GM19372 (cell line): Measurements from ENCODE around the gene KCNIP4.

ENCODE experiments used
- ATAC-seq: cut with Tn5 transposase; IDR thresholded peaks from one replicate; pipeline ENCODE4 v1.9.1; 2021; ENCODE audit warnings: mild to moderate bottlenecking, low read depth, moderate library complexity; ENCODE audit not compliant: unreplicated experiment

KCNIP4 gene

DNA sequence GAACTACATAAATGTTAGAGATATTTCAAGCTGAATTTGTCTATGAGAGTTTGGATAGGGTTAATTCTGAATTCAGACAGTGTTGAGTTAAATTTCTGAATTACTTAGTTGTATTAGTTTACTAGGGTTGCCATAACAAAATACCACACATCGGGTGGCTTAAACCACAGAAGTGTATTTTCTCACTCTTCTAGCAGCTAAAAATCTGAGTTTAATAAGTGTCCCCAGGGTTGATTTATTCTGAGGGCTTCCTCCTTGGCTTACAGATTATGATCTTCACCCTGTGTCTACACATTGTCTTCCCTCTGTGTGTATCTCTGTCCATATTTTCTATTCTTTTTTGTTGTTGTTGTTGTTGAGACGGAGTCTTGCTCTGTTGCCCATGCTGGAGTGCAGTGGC, 929.8 kb downstream of the KCNIP4 start:
- no peak for ATAC-seq

DNA sequence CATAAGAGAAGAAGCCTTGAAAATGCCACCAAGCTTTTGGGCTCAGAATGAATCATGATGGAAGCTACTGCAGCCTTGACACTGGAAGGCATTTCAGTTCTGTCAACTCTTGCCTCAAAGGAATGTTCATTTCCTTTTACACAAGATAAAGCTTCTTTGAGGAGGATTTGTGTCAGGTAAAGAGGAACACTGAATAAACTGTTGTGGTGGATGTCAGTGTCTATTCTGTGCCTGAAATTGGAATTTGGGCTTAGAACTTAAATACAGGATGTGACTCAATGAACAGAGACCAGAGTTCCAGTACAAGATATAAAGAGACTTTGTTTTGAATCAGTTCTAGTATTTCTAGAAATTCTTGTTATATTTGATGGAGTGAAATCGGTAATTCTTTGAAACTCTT, 935.1 kb downstream of the KCNIP4 start:
- ATAC-seq: no peak

- ATAC-seq: no peak
These were observed 935.7 kb downstream of the KCNIP4 start for GRCh38 chr4:21012851-21013331.

DNA sequence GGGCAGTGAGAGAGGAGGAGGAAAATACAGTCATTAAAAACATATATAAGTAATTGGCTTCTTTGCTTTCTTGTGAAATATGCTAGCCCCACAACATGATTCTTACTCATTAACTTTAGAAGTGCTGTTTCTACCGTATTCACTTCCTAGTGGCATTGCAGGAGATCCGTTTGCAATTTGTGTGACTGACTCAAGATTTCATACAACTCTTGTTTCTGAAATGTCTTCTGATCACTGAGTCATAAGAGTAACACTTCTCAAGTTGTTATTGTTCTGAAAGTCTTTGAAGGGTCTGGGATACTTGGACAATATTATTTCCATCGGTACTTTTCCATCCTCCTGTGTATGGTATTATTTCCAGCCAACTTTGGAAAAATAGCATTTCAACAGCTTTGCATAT, 937.5 kb downstream of the KCNIP4 start:
- ATAC-seq: no peak

- no peak for ATAC-seq
These were observed 938.6 kb downstream of the KCNIP4 start for GRCh38 chr4:21009956-21010355.

GRCh38 chr4:21005647-21006046, 942.9 kb downstream of the KCNIP4 start:
- no peak for ATAC-seq

DNA sequence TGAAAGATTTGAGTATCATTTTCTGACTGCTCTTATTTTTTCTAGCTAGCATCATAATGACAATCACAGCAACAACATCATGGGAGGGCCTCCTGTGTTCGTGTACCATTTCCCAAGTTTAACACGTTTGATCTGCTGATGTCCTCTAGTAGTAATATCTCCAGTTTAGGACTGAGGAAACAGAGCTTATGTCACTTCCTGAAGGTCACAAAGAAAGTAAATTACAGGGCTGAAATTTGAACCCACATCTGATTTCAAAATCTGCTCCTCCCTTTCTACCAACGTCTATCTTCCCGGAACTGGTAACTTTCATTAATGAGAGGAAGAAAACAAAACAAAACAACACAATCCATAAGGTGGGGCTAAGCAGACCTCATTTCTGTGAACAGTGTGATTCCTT, 945.6 kb downstream of the KCNIP4 start:
- ATAC-seq: no peak

DNA sequence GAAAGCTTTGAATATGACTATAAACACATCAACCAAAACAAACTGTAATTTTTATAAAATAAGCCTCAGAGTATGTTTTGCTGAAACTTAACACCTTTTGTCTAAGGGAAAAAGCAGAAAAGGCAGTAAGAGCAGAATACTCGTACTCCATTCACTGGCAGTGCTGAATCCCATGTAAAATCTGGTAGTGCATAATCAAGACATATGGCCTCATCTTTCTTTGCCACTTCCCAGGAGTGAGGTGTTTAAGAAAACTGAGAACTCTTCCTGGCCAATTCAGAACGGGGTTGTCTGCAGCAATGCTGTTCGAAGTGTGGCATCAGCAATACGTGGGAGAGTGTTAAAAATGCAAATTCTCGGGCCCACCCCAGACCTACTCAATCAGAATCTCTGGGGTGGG, 946.3 kb downstream of the KCNIP4 start:
- ATAC-seq: no peak

- ATAC-seq: no peak
These were observed 947.1 kb downstream of the KCNIP4 start for GRCh38 chr4:21001490-21001889.

GRCh38 chr4:20997886-20998285, 950.7 kb downstream of the KCNIP4 start:
- no peak for ATAC-seq

DNA sequence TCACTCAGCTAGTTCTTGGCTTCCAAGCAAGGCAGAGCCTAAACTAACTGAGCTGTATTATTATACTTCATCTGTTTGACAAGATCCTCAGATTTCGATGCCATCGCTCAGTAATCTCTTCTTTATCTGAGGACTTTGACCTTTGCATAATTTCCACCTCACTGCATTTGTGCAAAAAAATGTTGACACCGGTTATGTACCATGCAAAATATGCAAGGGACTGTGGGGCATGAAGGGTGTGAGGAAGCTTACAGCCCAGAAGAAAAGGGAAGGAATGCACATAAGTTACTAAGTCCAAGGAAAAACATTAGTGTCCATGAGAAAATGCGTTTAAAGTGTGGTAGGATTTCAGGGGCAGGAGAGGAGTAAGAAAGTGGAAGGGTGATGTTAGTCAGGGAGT, 953.0 kb downstream of the KCNIP4 start:
- no peak for ATAC-seq

- no peak for ATAC-seq
These were observed 953.6 kb downstream of the KCNIP4 start for GRCh38 chr4:20995015-20995414.

GRCh38 chr4:20992002-20992401, 956.6 kb downstream of the KCNIP4 start:
- no peak for ATAC-seq

GRCh38 chr4:20987191-20987590, 961.4 kb downstream of the KCNIP4 start:
- ATAC-seq: no peak

- no peak for ATAC-seq
These were observed 964.1 kb downstream of the KCNIP4 start for GRCh38 chr4:20984576-20984836.

DNA sequence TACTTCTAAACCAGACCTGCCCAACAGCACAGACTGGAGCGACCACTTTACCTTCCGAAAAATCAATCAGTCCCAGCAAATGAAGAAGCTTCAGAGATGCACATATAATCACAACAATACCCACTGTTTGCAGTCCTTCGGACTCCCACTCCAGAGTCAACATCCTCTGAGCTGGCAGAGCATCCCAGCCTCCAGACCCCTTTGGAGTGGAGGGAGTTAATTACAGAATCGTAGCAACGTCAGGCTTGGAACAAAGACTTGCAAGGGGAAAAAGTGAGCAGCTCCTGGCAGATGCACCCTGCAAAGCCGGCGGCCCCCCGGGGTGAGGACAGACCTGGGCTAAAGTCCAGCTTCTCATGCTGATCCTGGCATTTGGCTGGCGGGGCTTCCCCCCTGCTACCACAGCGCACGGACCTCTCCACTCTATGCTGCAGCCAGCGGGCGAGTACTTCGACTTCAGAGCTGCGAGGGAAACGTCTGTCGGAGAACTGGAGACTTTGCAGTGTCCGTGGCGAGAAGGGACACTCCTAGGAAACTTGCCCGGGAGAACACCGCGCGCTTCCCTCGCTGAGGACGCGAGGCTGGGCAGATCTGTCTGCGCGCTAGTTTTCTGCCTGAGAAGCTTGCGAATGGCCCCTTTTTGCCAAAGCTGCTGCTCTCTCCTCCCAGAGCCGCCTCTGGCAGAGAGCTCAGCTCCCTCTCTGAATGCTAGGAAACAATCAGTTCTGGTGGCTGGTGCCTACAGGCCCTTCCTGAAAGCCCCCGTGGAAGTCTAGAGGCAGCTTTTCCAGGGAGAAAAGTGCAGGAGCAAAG, 964.6 kb downstream of the KCNIP4 start:
- ATAC-seq: no peak

GRCh38 chr4:20982544-20982943, 966.0 kb downstream of the KCNIP4 start:
- no peak for ATAC-seq

- ATAC-seq: no peak
These were observed 988.3 kb downstream of the KCNIP4 start for GRCh38 chr4:20960291-20960690.

GRCh38 chr4:20954541-20954940, 994.0 kb downstream of the KCNIP4 start:
- ATAC-seq: no peak

DNA sequence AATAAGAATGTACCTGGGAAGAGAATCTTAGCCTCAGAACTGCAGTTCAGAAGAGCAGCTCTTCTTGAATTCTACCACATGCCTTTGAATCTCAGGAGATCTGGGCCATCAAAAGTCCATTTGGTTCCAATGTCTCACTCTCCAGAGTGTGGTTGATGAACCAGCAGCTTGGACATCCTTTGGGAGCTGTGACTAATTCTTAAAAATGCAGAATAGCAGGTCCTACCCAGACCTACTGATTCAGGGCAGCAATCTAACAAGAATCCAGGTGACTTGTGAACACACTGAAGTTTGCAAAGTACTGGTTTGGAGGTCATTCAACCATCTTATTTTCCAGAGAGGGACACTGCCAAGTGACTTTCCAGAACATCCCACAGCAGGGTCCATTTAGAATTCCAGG, 1003.6 kb downstream of the KCNIP4 start:
- no peak for ATAC-seq

- ATAC-seq: no peak
These were observed 1004.1 kb downstream of the KCNIP4 start for GRCh38 chr4:20944451-20944850.

GRCh38 chr4:20938204-20938603, 1010.4 kb downstream of the KCNIP4 start:
- no peak for ATAC-seq

- no peak for ATAC-seq
These were observed 1022.0 kb downstream of the KCNIP4 start for GRCh38 chr4:20926529-20926928.
